Measurements from ENCODE around the gene PFKFB4. TPM values are rescaled to one million over a fixed set of nuclear protein-coding genes. Genes with fewer than 3 reads are reported as not detected.

Gene PFKFB4
- total and polyA plus RNA-seq, 2 experiments from 2014 or later = 8.6 to 22.9 TPM

- TF ChIP-seq EZH2 (IDR thresholded peaks at IDR 0.05; ENCODE audit: low read depth, unreplicated experiment) (no peak), JUNB (IDR thresholded peaks at IDR 0.05; ENCODE audit: unreplicated experiment) (no peak), ZNF462 (CRISPR knock-in tag; IDR thresholded peaks at IDR 0.05) (no peak), ETS1 (IDR thresholded peaks at IDR 0.05) (no peak), ZNF114 (CRISPR knock-in tag; IDR thresholded peaks at IDR 0.05) (no peak), CREB1 (CRISPR knock-in tag; IDR thresholded peaks at IDR 0.05; ENCODE audit: low read depth) (no peak), CTCF (conservative IDR thresholded peaks at IDR 0.05; ENCODE audit: low read depth in 2 of 2) (no peak), NANOG (IDR thresholded peaks at IDR 0.05; ENCODE audit: borderline replicate concordance) (no peak), EZH2phosphoT487 (IDR thresholded peaks at IDR 0.05; ENCODE audit: unreplicated experiment) (no peak), STAT1 (IDR thresholded peaks at IDR 0.05; ENCODE audit: unreplicated experiment) (no peak), REST (IDR thresholded peaks at IDR 0.05; ENCODE audit: unreplicated experiment) (no peak), ZNF331 (CRISPR knock-in tag; IDR thresholded peaks at IDR 0.05; ENCODE audit: low read depth) (no peak), POLR2AphosphoS5 (IDR thresholded peaks at IDR 0.05; ENCODE audit: low read depth) (no peak)
- ATAC-seq (no peak), DNase-seq (ENCODE audit: low spot score) (no peak)
- H3K36me3 ChIP-seq (ENCODE audit: insufficient read depth) = no peaks in the 10 kb centered on the region
- peaks cover 40% of the 10 kb centered on the region for H3K4me1 Mint-ChIP-seq
- H3F3A ChIP-seq (replicated peaks; ENCODE audit: low read depth) = no peaks in the 10 kb centered on the region
- no peaks in the 10 kb centered on the region for H3K9me2 ChIP-seq (ENCODE audit: insufficient read depth)
- no peak overlapping the region for H3K4me3 ChIP-seq
- no peaks in the 10 kb centered on the region for H3K27me3 ChIP-seq (ENCODE audit: insufficient read depth)
- H3K79me2 ChIP-seq (replicated peaks; ENCODE audit: insufficient read depth) = peaks cover 5% of the 10 kb centered on the region; the same call in 1 of the 2 replicates
- peaks cover 37% of the 10 kb centered on the region for H3K4me1 ChIP-seq (ENCODE audit: insufficient read depth)
- no peaks in the 10 kb centered on the region for H3K9me3 Mint-ChIP-seq
- H3K27me3 Mint-ChIP-seq (ENCODE audit: insufficient read depth, low read depth, poor library complexity) = peaks cover 20% of the 10 kb centered on the region
- H3K36me3 Mint-ChIP-seq (ENCODE audit: low read depth) = peaks cover 2% of the 10 kb centered on the region; the same call in 2 of the 3 replicates
- no peak overlapping the region for H3K27ac ChIP-seq (ENCODE audit: low read depth)
- H2AFZ ChIP-seq = no peak overlapping the region
- H3K27ac Mint-ChIP-seq = no peak overlapping the region
- H3K4me3 Mint-ChIP-seq = peak overlapping the region; percentile 82
- H3K4me2 ChIP-seq = peak overlapping the region; percentile 95; the same call in 1 of the 2 replicates
- no peaks in the 10 kb centered on the region for H4K20me1 ChIP-seq (replicated peaks; ENCODE audit: insufficient read depth)
Observed at GRCh38 chr3:48505146-48505545, 51.5 kb downstream of the PFKFB4 start.
